Lung (tissue), 12 donors: ENCODE results near the gene ESPNL. TPM values are rescaled to one million over a fixed set of nuclear protein-coding genes. Genes with fewer than 3 reads are reported as not detected.

ENCODE experiments used
- ATAC-seq: fragments of 200-7000 bp; cut with Tn5 transposase; one replicate; pipeline ENCODE4 v1.9.1; 2020; ENCODE audit warnings: moderate number of reproducible peaks; ENCODE audit not compliant: insufficient read depth, low FRiP score
- DNase-seq, 3 donors: peaks; one replicate each; pipeline ENCODE4 v3.0.0-alpha.2; 2013 to 2017
- H3K27ac ChIP-seq, 2 donors: one replicate each; pipeline ENCODE4 v1.5.1; 2013; ENCODE audit warnings: mild to moderate bottlenecking in 2 of 2, moderate library complexity in 2 of 2, control low read depth in 1 of 2, inconsistent platforms in 1 of 2, low read depth in 1 of 2, low read length in 1 of 2
- H3K27me3 ChIP-seq, 3 donors: one replicate each; pipeline ENCODE4 v1.5.1; 2013; ENCODE audit warnings: low read length in 2 of 3; ENCODE audit not compliant: control insufficient read depth in 3 of 3, insufficient read depth in 3 of 3
- H3K36me3 ChIP-seq, 4 donors: one replicate each; pipeline ENCODE4 v1.5.1; 2013; ENCODE audit warnings: low read length in 4 of 4, mild to moderate bottlenecking in 1 of 4, moderate library complexity in 1 of 4; ENCODE audit not compliant: control insufficient read depth in 4 of 4, insufficient read depth in 4 of 4
- H3K4me1 ChIP-seq, 5 donors: one replicate each; pipeline ENCODE4 v1.5.1; 2013; ENCODE audit warnings: low read length in 5 of 5, mild to moderate bottlenecking in 2 of 5, moderate library complexity in 1 of 5; ENCODE audit not compliant: control insufficient read depth in 5 of 5, insufficient read depth in 5 of 5
- H3K4me3 ChIP-seq: one replicate; pipeline ENCODE4 v1.5.1; 2013; ENCODE audit warnings: mild to moderate bottlenecking, control low read depth, moderate library complexity
- H3K9ac ChIP-seq, 2 donors: one replicate each; pipeline ENCODE4 v1.5.1; 2013; ENCODE audit warnings: low read length in 2 of 2, control low read depth in 1 of 2; ENCODE audit not compliant: insufficient read depth in 1 of 2
- H3K9me3 ChIP-seq, 4 donors: one replicate each; pipeline ENCODE4 v1.5.1; 2013; ENCODE audit warnings: low read length in 3 of 4, mild to moderate bottlenecking in 1 of 4, moderate library complexity in 1 of 4; ENCODE audit not compliant: control insufficient read depth in 4 of 4, insufficient read depth in 3 of 4
- WGBS, 2 donors: extraction: QIAGEN DNeasy Blood & Tissue Kit; methylation state at CpG; one replicate each; pipeline ENCODE4 v1.1.7; 2013; 5-methylcytosine and 5-hydroxymethylcytosine counted together
- polyA plus RNA-seq, 2 donors: library from polyadenylated mRNA; stranded (reverse); fragments of 200-250 nt; gene quantifications; one replicate each; pipeline ENCODE4 v1.2.1, GENCODE V29; 2013
- total RNA-seq, 2 donors: library from RNA; depleted of rRNA in 1 of 2; stranded (reverse); fragments of >200 nt in 1 of 2; gene quantifications; one replicate each; pipeline ENCODE4 v1.2.1, GENCODE V29; 2014 to 2021
- TF ChIP-seq, protein P1 (sequence below): IDR thresholded peaks from 2 replicates; pipeline ENCODE4 v1.5.1; 2012; ENCODE audit warnings: mild to moderate bottlenecking; ENCODE audit errors: control extremely low read depth, extremely low read depth
- donor health status: control.
- donor health status: control.
- donor health status: Bipolar disorder and iron deficiency.
- donor health status: healthy.
- donor health status: DM: yes; HTN: yes; CAD: no.

ESPNL gene
- total and polyA plus RNA-seq, 4 donors: 0.07 to 3.0 (median 1.2) TPM

- no peak overlapping the region for H3K27ac ChIP-seq
- no peaks in the 10 kb centered on the region for H3K9me3 ChIP-seq
- DNase-seq: no peak
- H3K4me3 ChIP-seq: no peak overlapping the region
- TF ChIP-seq, protein P1, sequence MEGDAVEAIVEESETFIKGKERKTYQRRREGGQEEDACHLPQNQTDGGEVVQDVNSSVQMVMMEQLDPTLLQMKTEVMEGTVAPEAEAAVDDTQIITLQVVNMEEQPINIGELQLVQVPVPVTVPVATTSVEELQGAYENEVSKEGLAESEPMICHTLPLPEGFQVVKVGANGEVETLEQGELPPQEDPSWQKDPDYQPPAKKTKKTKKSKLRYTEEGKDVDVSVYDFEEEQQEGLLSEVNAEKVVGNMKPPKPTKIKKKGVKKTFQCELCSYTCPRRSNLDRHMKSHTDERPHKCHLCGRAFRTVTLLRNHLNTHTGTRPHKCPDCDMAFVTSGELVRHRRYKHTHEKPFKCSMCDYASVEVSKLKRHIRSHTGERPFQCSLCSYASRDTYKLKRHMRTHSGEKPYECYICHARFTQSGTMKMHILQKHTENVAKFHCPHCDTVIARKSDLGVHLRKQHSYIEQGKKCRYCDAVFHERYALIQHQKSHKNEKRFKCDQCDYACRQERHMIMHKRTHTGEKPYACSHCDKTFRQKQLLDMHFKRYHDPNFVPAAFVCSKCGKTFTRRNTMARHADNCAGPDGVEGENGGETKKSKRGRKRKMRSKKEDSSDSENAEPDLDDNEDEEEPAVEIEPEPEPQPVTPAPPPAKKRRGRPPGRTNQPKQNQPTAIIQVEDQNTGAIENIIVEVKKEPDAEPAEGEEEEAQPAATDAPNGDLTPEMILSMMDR: no peak
- no peaks in the 10 kb centered on the region for H3K27me3 ChIP-seq
- no peaks in the 10 kb centered on the region for H3K4me1 ChIP-seq
- H3K9ac ChIP-seq: no peak overlapping the region
- no peak for ATAC-seq
- no peaks in the 10 kb centered on the region for H3K36me3 ChIP-seq
- 78 to 84% methylated on average over 13 to 14 of the region's 14 CpGs for WGBS, 2 donors
These were observed 49.9 kb downstream of the ESPNL start for GRCh38 chr2:238149841-238150572.

DNA sequence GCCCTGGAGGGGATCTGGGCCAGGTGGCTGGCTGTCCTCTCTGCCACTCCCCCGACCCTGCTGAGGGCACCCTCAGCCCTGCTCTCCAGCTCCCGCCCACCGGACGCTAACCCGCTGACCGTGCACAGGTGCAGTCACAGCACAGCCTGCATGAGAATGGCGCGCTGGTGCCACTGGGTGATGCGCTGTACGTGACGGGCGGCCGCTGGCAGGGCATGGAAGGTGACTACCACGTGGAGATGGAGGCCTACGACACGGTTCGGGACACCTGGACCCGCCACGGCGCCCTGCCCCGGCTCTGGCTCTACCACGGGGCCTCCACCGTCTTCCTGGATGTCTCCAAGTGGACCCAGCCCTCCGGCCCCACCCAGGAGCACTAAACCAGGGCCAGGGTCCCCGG is 50.5 kb downstream of the ESPNL start:
- DNase-seq: no peak
- Histone ChIP-seq H3K36me3 (no peaks in the 10 kb centered on the region), H3K9me3 (no peaks in the 10 kb centered on the region), H3K27ac (no peak overlapping the region), H3K27me3 (no peaks in the 10 kb centered on the region), H3K4me3 (no peak overlapping the region), H3K9ac (no peak overlapping the region), H3K4me1 (peaks cover 0 to 6% (median 0%) of the 10 kb centered on the region in 5 donors)
- 92 to 97% methylated on average over 24 to 25 of the region's 25 CpGs for whole genome bisulfite sequencing, 2 donors
- no peak for ATAC-seq
- TF ChIP-seq, protein P1: no peak

GRCh38 chr2:238151205-238151604 is 51.1 kb downstream of the ESPNL start:
- ATAC-seq (no peak), DNase-seq (no peak)
- H3K27me3 ChIP-seq: no peaks in the 10 kb centered on the region
- no peak overlapping the region for H3K27ac ChIP-seq
- no peak overlapping the region for H3K9ac ChIP-seq
- no peaks in the 10 kb centered on the region for H3K9me3 ChIP-seq
- H3K4me1 ChIP-seq: peaks cover 0 to 8% (median 0%) of the 10 kb centered on the region in 5 donors
- no peak overlapping the region for H3K4me3 ChIP-seq
- no peaks in the 10 kb centered on the region for H3K36me3 ChIP-seq
- WGBS, 2 donors: 87 to 90% methylated on average over 13 of the region's 13 CpGs
- TF ChIP-seq, protein P1: no peak
